Measurements from ENCODE around the gene NUP98.

The NUP98 gene

DNA sequence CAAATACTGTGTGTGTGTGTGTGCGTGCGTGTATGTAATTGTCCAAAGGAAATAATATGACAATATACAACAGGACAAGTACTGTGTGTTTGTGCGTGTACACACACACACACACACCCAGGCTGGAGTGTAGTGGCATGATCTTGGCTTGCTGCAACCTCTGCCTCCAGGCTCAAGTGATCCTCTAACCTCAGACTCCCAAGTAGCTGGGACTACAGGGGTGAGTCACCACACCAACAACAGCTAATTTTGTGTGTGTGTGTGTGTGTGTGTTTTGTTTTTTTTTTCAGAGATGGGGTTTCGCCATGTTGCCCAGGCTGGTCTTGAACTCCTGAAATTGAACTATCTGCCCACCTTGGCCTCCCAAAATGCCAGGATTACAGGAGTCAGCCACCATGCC, 61.5 kb downstream of the NUP98 start:
- no peak for DNase-seq (ENCODE audit: low read depth in 3 of 3)

GRCh38 chr11:3732671-3733436, 64.5 kb downstream of the NUP98 start:
- no peak for DNase-seq (ENCODE audit: low read depth in 3 of 3)

GRCh38 chr11:3723014-3723708, 74.2 kb downstream of the NUP98 start:
- no peak for DNase-seq (ENCODE audit: low read depth in 3 of 3)

DNA sequence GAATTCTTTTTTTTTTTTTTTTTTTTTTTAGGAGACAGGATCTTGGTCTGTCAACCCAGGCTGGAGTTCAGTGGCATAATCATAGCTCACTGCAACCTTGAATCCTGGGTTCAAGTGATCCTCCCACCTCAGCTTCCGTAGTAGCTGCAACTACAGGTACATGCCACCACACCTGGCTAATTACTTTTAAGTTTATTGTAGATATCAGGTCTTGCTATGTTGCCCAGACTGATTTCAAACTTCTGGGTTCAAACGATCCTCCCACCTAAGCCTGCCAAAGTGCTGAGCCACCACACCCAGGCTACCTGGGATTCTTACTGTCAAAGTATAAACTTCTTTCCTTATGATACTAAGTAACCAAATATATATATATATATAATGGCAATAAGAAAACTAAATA, 75.3 kb downstream of the NUP98 start:
- no peak for DNase-seq (ENCODE audit: low read depth in 3 of 3)

- DNase-seq (ENCODE audit: low read depth in 3 of 3), result no peak
Observed at GRCh38 chr11:3720997-3721396, 76.4 kb downstream of the NUP98 start.

GRCh38 chr11:3712274-3712673, 85.1 kb downstream of the NUP98 start:
- no peak for DNase-seq (ENCODE audit: low read depth in 3 of 3)

- DNase-seq (ENCODE audit: low read depth in 3 of 3), result no peak
Observed at GRCh38 chr11:3710485-3711259, 86.7 kb downstream of the NUP98 start.

DNA sequence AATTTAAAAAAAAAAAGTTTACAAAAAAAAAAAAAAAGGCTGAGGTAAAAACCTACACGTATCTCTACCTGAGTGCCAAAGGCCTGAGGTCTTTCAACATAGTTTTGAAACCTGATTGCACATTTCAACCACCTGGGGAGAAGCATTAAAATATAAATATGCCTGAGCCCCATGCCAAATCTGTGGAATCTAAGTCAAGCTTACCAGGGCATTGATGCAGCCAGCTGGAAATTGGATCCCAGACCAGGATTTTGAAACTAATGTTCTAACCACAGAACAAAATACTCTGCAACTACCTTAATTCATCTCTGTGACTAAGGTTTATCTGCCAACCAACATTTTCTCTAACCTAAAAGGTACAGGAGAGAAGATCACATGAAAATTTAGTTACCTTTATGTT, 87.4 kb downstream of the NUP98 start:
- DNase-seq (ENCODE audit: low read depth in 3 of 3), result no peak

GRCh38 chr11:3707176-3707575, 90.2 kb downstream of the NUP98 start:
- no peak for DNase-seq (ENCODE audit: low read depth in 3 of 3)

- DNase-seq (ENCODE audit: low read depth in 3 of 3), result no peak
Observed at GRCh38 chr11:3703383-3703782, 94.0 kb downstream of the NUP98 start.

DNA sequence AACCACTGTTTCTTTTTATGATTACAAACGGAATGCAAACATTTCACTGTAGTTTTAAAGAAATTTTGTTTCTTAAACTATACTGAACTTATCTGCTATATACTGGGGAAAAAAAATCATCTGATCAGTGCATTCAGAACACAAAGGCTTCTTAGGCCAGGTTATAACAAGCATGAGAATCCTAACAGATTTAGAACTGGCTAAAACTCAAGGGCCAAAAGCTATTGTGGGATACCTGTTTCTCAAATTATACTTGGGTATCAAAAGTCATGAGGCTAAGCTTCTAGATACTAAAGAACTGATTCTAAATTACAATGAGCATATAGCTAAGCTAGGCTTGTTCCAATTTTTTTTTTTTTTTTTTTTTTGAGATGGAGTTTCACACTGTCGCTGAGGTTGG, 96.4 kb downstream of the NUP98 start:
- no peak for DNase-seq (ENCODE audit: low read depth in 3 of 3)

DNA sequence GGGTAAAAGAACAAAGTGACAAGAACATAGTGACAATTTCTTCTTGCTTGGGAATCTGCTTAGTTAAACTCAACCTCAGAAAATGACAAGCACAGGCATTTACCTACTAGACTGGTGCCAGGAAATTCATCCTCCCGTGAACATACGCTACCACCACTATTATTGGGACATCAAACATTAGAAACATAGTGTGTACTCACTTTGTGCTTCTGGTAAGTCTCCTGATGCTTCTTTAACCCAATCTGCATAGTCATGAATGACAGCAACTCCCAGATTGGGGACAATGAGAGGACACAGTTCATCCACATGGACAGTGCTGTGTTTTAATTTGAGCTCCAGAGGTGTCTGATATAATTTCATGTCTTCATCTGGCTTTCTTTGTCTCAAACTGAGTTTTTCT, 96.9 kb downstream of the NUP98 start:
- DNase-seq (ENCODE audit: low read depth in 3 of 3), result no peak

- no peak for DNase-seq (ENCODE audit: low read depth in 3 of 3)
Observed at GRCh38 chr11:3686751-3687150, 110.6 kb downstream of the NUP98 start.

DNA sequence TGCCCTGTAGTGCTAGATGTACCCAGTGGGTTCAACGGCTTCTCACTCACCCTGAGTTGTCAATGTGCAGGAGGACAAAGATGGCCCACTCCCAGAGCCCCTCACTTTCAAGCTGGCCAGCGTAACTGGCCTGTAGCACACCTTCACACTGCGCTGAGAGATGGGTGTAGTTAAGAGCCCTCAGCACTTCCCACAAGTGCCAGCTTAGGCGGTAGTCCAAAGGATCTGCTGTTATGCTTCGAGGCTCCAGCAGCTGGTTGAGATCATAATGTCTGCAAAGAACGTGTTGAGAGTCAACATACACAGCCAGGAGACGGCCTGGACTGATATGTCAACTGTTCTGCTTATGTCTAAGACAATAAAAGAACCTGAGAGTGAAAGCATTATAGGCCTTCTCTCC, 111.4 kb downstream of the NUP98 start:
- DNase-seq (ENCODE audit: low read depth in 3 of 3), result no peak

DNA sequence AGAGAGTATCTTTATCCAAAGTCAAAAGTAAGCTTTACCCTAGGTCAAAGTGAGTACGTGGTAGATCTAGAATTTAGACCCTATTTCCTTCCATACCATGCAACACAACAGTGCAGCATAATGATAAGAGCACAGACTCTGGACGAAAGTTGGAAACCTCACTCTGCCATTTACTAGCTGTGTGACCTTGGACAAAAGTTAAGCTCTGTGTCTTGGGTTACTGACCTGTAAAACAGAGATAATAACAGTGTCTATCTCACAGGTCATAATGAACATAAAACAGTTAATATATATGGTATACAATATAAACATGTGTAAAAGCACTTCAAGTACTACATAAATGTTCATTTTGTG, 112.6 kb downstream of the NUP98 start:
- DNase-seq (ENCODE audit: low read depth in 3 of 3), result no peak

DNA sequence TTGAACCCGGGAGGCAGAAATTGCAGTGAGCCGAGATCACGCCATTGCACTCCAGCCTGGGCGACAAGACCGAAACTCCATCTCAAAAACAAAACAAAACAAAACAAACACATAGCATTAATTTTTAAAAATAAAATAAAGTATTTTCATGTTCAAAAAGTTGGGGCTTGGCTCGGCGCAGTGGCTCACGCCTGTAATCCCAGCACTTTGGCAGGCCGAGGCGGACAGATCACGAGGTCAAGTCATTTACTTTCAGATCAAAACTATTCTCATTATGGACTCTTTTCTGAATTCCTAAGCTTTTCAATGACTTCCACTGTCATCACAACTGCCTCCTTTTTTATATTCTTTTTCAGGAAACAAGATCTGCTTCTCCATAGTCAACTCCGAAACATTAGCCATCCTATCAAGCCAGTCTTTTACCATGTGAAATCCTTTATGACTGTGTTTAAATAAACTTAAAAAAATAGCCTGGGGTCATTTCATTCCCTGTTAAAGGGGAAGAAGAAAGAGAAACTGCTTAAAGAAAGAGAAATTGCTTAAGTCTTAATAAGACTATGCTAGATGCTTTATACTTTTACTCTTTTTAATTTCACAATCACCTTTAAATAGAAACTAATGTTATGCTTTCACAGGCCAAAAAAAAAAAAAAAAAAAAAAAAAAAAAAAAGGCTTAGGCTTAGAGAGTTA, 113.1 kb downstream of the NUP98 start:
- no peak for DNase-seq (ENCODE audit: low read depth in 3 of 3)

DNA sequence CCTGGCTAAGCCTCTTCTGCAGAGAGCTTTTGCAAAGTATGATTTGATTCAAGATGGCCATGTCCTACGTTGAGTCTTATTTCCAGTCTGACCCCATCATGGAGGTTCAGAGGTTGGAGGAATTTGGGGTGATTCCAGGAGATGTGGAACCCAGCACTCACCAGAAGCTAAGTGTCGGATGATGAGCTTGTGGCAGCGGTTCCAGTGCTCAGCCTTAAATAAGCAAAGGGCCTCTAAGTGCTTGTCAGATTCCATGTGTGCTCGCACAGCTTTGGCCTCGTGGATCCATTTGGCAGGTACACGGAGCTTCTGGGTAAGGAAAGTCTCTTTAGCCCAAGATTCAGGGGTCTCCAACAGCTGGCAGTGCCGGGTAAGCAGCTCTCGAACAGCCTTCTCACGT, 114.3 kb downstream of the NUP98 start:
- DNase-seq (ENCODE audit: low read depth in 3 of 3), result no peak

DNA sequence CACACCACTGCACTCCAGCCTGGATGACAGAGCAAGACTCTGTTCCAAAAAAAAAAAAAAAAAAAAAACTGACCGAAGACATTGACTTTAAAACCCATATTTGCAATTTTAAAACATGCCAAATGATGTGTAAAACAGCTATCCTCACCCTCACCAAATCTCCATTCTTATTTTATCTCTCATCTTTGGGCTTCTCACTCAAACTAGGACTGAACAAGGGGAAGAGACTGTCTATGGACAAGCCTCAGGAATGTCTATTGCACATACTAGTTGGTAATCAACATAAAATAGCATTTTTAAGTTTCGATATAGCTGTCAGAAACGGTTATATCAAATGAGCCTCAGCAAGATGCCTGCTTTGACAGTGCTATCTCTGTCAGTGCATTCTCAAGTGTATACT, 118.3 kb downstream of the NUP98 start:
- DNase-seq (ENCODE audit: low read depth in 3 of 3), result no peak

DNA sequence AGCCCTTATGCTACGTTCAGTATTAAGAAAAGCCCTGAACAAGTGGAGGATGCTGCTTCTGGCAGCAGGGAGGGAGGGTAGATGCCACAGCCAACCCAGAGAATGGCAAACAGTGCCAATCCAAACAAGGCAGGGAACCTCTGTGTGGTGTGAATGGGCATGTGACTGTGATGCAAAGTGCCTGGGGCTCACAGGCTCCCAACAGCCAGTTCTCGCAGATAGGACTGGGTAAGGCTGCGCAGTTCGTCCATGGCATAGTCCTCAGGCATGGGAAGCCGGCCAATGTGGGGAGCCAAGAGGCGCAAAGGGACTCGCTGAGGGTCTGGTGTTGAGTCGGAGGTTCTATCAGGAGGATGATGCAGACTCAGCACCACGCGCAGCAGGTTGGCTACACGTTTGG, 121.4 kb downstream of the NUP98 start:
- no peak for DNase-seq (ENCODE audit: low read depth in 3 of 3)

DNA sequence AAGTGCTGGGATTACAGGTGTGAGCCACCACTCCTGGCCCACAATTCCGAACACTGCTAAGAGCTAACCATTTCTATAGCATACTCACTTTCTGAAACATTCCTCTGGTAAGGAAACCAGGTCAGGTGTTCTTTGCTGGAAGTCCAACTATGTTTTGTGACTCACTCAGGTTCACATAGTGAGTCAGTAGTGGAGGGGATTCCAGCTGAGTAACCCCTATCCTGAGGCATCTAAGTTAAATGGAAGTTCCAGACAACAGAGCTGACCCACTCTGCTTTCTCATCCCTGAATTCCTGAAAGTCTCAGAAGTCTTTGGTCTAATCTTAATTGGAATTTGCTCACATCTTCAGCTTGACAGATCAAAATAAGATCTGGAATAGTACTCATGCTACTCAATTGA, 123.2 kb downstream of the NUP98 start:
- no peak for DNase-seq (ENCODE audit: low read depth in 3 of 3)

DNA sequence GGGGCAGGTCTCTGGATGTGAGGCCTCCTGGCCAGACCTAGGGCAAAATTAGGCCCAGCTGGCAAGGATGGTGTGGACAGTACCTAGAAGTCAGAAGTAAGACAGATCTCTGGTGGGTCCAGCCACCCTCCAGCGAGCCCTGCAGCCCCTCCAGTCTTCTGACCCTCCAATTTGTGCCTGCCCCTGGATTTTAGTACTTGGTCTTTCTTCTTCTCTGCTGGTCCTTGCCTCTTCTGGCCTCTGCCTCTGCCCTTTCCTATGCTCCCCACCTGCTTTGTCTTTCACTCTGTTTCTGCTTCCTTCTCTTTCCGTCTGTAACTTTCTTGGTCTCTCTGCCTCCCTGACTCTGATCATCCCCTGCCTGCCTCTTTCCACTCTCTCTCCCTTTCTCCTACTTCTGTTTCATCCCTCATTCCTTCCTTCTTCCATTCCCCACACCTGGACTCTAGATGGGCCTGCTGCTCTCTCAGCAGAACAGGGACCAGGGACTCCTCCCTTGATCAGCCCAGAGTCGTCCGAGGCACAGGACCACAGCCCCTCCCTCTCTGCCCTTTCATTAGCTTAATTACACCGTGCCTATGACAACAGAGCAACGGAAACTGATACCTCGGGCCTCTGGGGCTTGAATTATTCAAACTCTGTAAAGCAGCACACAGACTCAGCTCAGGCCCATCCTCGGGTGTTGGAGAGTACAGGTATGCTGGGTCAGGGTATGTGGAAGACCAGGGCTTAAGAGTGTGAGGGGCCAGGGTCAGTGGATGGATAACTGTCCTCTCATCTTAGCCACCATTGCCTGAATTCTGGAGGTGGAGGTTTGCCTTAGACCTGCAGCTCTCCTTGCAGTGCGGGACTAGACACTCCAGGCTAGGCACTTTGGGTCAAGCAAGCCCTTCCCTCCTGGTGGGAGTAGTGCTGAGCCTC, 125.8 kb downstream of the NUP98 start, which contains the start of gene CHRNA10:
CHRNA10 (minus strand) TSS at position 51 of the 921 bp plus-strand sequence. CDS start 72 bp downstream, outside the sequence.
- no peak for DNase-seq (ENCODE audit: low read depth in 3 of 3)
